GM12875 (cell line): ENCODE results near the gene GLRA3.

Experiments used
- H3K4me3 ChIP-seq: one replicate; pipeline ENCODE4 v1.5.1; 2011; ENCODE audit warnings: low read depth, low read length, control low read depth
- TF ChIP-seq, protein P1 (sequence below): IDR thresholded peaks from 2 replicates; pipeline ENCODE4 v1.5.1; 2011; ENCODE audit warnings: low read depth, mild to moderate bottlenecking, control low read depth, inconsistent platforms, low read length, moderate library complexity, borderline replicate concordance; ENCODE audit not compliant: insufficient read depth

The GLRA3 gene

DNA sequence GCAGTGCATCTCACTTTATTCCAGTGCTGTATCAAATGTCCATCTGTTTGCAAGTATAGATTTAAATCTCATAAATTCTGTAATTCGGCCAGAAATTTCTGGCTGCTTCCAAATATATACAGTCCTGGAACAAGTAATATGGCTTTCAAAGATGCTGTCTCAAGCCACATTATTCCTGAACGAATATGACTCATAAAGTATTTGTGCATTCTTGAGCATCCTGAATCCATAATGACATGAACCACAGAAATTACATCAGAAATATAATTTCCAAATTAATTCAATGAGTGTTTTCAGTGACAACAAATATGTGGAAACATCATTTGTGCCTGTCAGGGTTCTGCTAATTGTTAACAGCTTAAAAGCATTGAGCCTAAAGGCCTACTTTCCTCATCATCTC, 165.8 kb downstream of the GLRA3 start:
- H3K4me3 ChIP-seq = no peak overlapping the region
- TF ChIP-seq, protein P1, sequence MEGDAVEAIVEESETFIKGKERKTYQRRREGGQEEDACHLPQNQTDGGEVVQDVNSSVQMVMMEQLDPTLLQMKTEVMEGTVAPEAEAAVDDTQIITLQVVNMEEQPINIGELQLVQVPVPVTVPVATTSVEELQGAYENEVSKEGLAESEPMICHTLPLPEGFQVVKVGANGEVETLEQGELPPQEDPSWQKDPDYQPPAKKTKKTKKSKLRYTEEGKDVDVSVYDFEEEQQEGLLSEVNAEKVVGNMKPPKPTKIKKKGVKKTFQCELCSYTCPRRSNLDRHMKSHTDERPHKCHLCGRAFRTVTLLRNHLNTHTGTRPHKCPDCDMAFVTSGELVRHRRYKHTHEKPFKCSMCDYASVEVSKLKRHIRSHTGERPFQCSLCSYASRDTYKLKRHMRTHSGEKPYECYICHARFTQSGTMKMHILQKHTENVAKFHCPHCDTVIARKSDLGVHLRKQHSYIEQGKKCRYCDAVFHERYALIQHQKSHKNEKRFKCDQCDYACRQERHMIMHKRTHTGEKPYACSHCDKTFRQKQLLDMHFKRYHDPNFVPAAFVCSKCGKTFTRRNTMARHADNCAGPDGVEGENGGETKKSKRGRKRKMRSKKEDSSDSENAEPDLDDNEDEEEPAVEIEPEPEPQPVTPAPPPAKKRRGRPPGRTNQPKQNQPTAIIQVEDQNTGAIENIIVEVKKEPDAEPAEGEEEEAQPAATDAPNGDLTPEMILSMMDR = no peak

DNA sequence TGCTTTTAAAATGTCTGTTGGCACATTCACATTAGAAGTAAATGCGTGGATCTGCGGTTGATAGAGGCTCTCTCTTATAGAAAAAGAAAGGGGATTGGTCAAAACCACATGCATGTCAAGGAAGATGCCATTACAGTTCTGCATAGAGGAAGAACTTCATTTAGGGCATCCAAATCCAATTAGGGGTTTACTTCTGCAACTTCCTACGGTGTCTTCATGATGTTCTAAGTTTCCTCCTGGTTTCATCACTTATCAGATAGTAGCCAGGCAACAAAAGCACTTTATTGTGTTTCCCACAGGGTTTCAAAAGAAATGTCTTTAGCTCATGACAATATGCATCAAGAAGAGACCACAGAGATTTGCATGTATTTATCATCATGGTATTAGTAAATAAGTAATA, 170.8 kb downstream of the GLRA3 start:
- H3K4me3 ChIP-seq = no peak overlapping the region
- TF ChIP-seq, protein P1 = no peak

DNA sequence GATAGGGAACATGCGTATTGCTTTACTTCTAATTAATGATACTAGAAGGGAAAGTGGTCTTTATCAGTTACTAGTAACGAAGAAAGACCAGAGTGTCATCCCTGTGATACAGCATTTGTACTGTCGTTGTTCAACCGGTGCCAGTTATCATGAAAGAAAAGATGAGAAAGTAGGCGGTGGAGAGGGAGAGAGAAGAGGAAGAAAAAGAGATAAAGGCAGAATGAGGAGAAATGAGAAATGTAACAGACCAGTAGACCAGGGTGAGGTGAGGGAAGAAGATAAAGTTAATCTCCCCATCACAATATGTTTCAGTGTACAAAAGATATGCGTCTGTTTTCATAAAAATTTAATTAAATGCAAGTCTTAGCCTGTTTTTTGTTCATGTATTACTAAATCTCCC, 171.6 kb downstream of the GLRA3 start:
- no peak overlapping the region for H3K4me3 ChIP-seq
- TF ChIP-seq, protein P1 = no peak

DNA sequence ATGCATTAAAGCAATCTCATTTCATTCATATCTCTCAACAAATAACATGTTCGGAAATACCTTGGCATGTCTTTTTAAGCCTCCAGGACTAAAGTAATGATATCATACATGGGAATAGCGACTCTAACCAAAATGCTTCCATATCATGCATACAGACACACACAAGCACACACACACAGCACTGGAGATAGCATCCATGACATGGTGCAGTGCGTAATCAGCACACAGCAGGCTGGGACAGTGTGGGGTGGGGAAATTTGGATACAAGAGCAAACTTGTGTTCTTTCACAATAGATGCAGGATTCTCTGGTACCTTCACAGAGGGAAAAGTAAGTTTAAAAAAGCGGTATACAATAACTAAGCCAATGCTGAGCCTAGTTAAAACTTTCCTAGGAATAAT, 174.4 kb downstream of the GLRA3 start:
- no peak overlapping the region for H3K4me3 ChIP-seq
- TF ChIP-seq, protein P1 = no peak

DNA sequence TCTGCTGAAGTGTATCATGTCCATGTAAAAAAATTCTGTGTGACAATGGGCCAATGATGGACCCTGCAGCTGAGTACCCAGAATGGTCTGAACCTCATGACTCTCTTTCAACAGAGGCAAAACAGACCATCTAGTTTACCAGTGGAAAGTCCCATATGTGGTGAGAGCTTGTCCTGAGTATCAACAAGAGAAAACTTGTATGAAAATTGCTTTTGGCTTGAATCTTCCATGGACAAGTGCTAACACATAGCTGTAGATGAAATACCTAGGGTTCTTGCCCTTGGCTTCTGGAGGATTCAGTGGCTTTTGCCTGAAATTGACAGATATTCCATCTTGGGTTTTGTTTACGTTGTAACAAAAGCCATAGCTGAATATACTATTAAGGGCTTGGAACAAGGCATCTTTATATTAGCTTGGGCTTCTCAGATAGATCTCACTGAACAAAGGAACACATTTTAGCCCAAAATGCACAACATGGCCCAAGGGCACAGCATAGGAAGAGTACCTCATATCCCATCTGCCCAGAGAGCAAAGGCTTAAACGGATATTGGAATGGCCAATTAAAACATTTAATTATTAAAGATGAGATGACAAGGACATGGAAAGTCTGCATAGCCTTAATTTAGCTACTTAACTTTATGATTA, 178.2 kb downstream of the GLRA3 start:
- no peak overlapping the region for H3K4me3 ChIP-seq
- TF ChIP-seq, protein P1 = no peak

DNA sequence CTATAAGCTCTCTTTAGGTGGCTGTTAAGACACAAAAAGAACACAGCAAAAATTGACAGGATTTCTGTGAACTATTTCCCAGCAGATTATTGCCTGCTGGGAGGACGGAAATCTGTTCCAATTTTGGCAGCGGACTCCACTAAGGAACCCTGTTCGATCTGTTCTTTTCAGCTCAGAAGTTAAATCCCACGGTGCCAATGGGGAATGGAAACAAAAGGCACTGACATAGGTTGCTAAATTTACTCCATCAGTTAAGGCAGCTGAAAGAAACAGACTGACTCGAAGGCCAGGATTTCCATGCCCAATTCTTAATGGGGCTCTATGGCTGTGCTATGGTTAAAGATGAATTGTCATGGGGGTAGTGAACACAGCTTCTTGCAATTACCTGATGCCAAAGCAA, 180.2 kb downstream of the GLRA3 start:
- TF ChIP-seq, protein P1 = no peak
- no peak overlapping the region for H3K4me3 ChIP-seq

DNA sequence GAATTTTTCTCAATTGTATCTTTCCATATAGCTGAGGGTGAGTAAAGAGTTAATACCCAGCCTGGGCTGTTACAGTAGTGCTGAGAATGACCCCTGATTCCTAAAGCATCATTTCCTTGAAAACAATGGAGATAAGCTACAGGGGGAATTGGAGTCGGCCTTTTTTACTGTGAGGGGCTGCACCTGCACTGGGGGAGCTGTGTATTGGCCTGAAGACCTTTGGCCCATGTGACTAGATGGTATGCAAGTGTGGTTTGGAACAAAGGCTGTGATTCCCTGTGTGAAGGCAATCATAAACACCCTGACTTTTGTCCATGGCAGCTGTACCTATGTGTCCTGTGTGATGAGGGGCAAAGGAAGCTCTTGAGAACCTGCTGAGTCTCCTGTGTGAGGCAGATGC, 182.7 kb downstream of the GLRA3 start:
- TF ChIP-seq, protein P1 = no peak

More for the DNA sequence above, 182.7 kb downstream of the GLRA3 start:
- no peak overlapping the region for H3K4me3 ChIP-seq
